ENCODE data around the gene CIDEB.

- no peak for TF ChIP-seq REST (IDR thresholded peaks at IDR 0.05; ENCODE audit: insufficient replicate concordance, low read depth)
- no peak for TF ChIP-seq POLR2AphosphoS5 (IDR thresholded peaks at IDR 0.05; ENCODE audit: low read depth)
Observed at GRCh38 chr14:24338843-24339242, 31.1 kb upstream of the CIDEB start.
